Calu3 (cell line): ENCODE measurements around the gene ITFG2. TPM values are rescaled to one million over a fixed set of nuclear protein-coding genes. Genes with fewer than 3 reads are reported as not detected.

Experiments used
- BruUV-seq: library from RNA; stranded (reverse); fragments of 400-500 nt; replicated peaks from 2 replicates; lab custom pipeline; 2021; lab: Mats Ljungman, UMichigan
- CTCF ChIA-PET: fragments of 300-600 bp; sonication (Branson Sonifier 250); formaldehyde crosslinking; loops from one replicate; lab custom pipeline; 2022; ENCODE audit warnings: antibody characterized with exemption; lab: Charles Lee
- DNase-seq: peaks from one replicate; pipeline ENCODE4 v3.0.0; 2022
- H3K27ac Mint-ChIP-seq: one replicate; pipeline ENCODE4 v1.8.0; 2022; ENCODE audit warnings: mixed read lengths; ENCODE audit not compliant: unreplicated experiment
- H3K27me3 Mint-ChIP-seq: one replicate; pipeline ENCODE4 v1.8.0; 2022; ENCODE audit warnings: mixed read lengths; ENCODE audit not compliant: unreplicated experiment
- H3K36me3 Mint-ChIP-seq: one replicate; pipeline ENCODE4 v1.8.0; 2022; ENCODE audit warnings: mild to moderate bottlenecking, moderate library complexity, mixed read lengths; ENCODE audit not compliant: insufficient read depth, unreplicated experiment
- H3K4me1 Mint-ChIP-seq: one replicate; pipeline ENCODE4 v1.8.0; 2022; ENCODE audit warnings: mild to moderate bottlenecking, low read depth, mixed read lengths; ENCODE audit not compliant: unreplicated experiment
- H3K4me3 Mint-ChIP-seq: one replicate; pipeline ENCODE4 v1.8.0; 2022; ENCODE audit warnings: mild to moderate bottlenecking, low read depth, moderate library complexity, mixed read lengths; ENCODE audit not compliant: unreplicated experiment
- H3K9me3 Mint-ChIP-seq: one replicate; pipeline ENCODE4 v1.8.0; 2022; ENCODE audit warnings: low read depth, mixed read lengths; ENCODE audit not compliant: unreplicated experiment
- intact Hi-C: fragments of 100-400 bp; cut with micrococcal nuclease; formaldehyde crosslinking; loops from one replicate; pipeline ENCODE4 v1.10.0; 2022; ENCODE audit not compliant: unreplicated experiment
- total RNA-seq: library from RNA; stranded (reverse); gene quantifications from 2 replicates; pipeline ENCODE4 v1.2.3, GENCODE V29; 2022
- TF ChIP-seq, protein P1 (sequence below): fragments of 200-600 bp; IDR thresholded peaks from one replicate; pipeline ENCODE4 v1.8.0; 2022; ENCODE audit warnings: antibody characterized with exemption; ENCODE audit not compliant: unreplicated experiment

The ITFG2 gene
- total RNA-seq, 1 experiment from 2014 or later = 31.9 TPM

DNA sequence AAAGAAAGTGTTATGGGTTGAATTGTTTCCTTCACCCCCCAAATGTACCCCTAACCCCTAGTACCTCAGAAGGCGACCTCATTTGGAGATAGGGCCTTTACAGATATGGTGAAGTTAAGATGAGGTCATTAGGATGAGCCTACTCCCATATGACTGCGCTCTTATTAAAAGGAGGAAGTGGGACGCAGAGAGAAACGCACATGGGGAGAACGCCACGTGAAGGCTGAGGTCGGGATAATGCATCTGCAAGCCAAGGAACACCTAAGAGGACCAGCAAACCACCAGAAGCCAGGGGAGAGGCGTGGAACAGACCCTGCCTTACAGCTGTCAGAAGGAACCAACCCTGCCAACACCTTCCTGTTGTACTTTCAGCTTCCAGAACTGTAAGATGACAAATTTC lies 24.1 kb downstream of the ITFG2 start:
- H3K4me3 Mint-ChIP-seq = no peak overlapping the region
- H3K9me3 Mint-ChIP-seq = no peaks in the 10 kb centered on the region
- DNase-seq = no peak
- CTCF ChIA-PET = interaction anchor here (0.7 kb wide), 1 partner anchor 12 kb away, joined by 4 read pairs; no protein-coding TSS in a partner anchor
- no peaks in the 10 kb centered on the region for H3K27me3 Mint-ChIP-seq
- BruUV-seq = no TSS peak
- intact Hi-C loops = no loop called here
- no peaks in the 10 kb centered on the region for H3K4me1 Mint-ChIP-seq
- peaks cover 5% of the 10 kb centered on the region for H3K36me3 Mint-ChIP-seq
- TF ChIP-seq, protein P1, sequence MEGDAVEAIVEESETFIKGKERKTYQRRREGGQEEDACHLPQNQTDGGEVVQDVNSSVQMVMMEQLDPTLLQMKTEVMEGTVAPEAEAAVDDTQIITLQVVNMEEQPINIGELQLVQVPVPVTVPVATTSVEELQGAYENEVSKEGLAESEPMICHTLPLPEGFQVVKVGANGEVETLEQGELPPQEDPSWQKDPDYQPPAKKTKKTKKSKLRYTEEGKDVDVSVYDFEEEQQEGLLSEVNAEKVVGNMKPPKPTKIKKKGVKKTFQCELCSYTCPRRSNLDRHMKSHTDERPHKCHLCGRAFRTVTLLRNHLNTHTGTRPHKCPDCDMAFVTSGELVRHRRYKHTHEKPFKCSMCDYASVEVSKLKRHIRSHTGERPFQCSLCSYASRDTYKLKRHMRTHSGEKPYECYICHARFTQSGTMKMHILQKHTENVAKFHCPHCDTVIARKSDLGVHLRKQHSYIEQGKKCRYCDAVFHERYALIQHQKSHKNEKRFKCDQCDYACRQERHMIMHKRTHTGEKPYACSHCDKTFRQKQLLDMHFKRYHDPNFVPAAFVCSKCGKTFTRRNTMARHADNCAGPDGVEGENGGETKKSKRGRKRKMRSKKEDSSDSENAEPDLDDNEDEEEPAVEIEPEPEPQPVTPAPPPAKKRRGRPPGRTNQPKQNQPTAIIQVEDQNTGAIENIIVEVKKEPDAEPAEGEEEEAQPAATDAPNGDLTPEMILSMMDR = no peak
- no peak overlapping the region for H3K27ac Mint-ChIP-seq

GRCh38 chr12:2841056-2841650 lies 28.7 kb downstream of the ITFG2 start:
- CTCF ChIA-PET = interaction anchor here (0.6 kb wide), 1 partner anchor 99 kb away, joined by 7 read pairs; no protein-coding TSS in a partner anchor
- TF ChIP-seq, protein P1 = no peak
- Mint-ChIP-seq H3K9me3 (no peaks in the 10 kb centered on the region), H3K27ac (no peak overlapping the region), H3K36me3 (peaks cover 14% of the 10 kb centered on the region), H3K27me3 (no peaks in the 10 kb centered on the region), H3K4me1 (no peaks in the 10 kb centered on the region), H3K4me3 (no peak overlapping the region)
- BruUV-seq = no TSS peak
- intact Hi-C loops = no loop called here
- DNase-seq = no peak

GRCh38 chr12:2842948-2843347 lies 30.5 kb downstream of the ITFG2 start:
- Mint-ChIP-seq H3K27me3 (no peaks in the 10 kb centered on the region), H3K27ac (no peak overlapping the region), H3K4me1 (no peaks in the 10 kb centered on the region), H3K4me3 (no peak overlapping the region), H3K36me3 (peaks cover 14% of the 10 kb centered on the region), H3K9me3 (no peaks in the 10 kb centered on the region)
- DNase-seq = no peak
- CTCF ChIA-PET = interaction anchor here (0.6 kb wide), 1 partner anchor 217 kb away, joined by 3 read pairs; no protein-coding TSS in a partner anchor
- intact Hi-C loops = no loop called here
- no TSS peak for BruUV-seq
- TF ChIP-seq, protein P1 = no peak

- CTCF ChIA-PET = no interaction called here
- Mint-ChIP-seq H3K4me3 (no peak overlapping the region), H3K27me3 (no peaks in the 10 kb centered on the region), H3K27ac (no peak overlapping the region), H3K4me1 (peaks cover 9% of the 10 kb centered on the region), H3K36me3 (peaks cover 22% of the 10 kb centered on the region), H3K9me3 (no peaks in the 10 kb centered on the region)
- DNase-seq = no peak
- TF ChIP-seq, protein P1 = no peak
- intact Hi-C loops = no loop called here
- no TSS peak for BruUV-seq
These were observed 32.3 kb downstream of the ITFG2 start for GRCh38 chr12:2844786-2845185.
